Measurements from ENCODE around the gene FIZ1. TPM values are rescaled to one million over a fixed set of nuclear protein-coding genes. Genes with fewer than 3 reads are reported as not detected.

The FIZ1 gene
- total RNA-seq, 2 experiments from 2014 or later, result 6.0 to 17.1 TPM

GRCh38 chr19:55615543-55616394 is 16.5 kb upstream of the FIZ1 start:
- no peak for DNase-seq (ENCODE audit: low spot score)
- H3K4me2 ChIP-seq (ENCODE audit: low read length), result no peak overlapping the region
- H4K20me1 ChIP-seq (ENCODE audit: insufficient read depth, low read length), result no peaks in the 10 kb centered on the region
- no peaks in the 10 kb centered on the region for H3K9me3 ChIP-seq (ENCODE audit: low read length)
- H3K9me2 ChIP-seq (ENCODE audit: insufficient read depth, low read length), result no peaks in the 10 kb centered on the region
- intact Hi-C loops (cut with micrococcal nuclease; ENCODE audit: unreplicated experiment), result no loop called here
- no peaks in the 10 kb centered on the region for H3K4me1 ChIP-seq (ENCODE audit: insufficient read depth, low read length, poor library complexity, severe bottlenecking)
- no peak overlapping the region for H3K4me3 ChIP-seq (ENCODE audit: low read depth, low read length, poor library complexity, severe bottlenecking)
- BruUV-seq (replicated peaks), result no TSS peak
- no peak overlapping the region for H3K27ac ChIP-seq (ENCODE audit: low read depth, low read length, poor library complexity, severe bottlenecking)
- ChIA-PET CTCF (ENCODE audit: unreplicated experiment) (no interaction called here), POLR2A (no interaction called here)
- H2AFZ ChIP-seq (ENCODE audit: low read length), result no peak overlapping the region
- peaks cover 40% of the 10 kb centered on the region for H3K36me3 ChIP-seq (ENCODE audit: insufficient read depth, low read length)
- TF ChIP-seq CTCF (conservative IDR thresholded peaks at IDR 0.05; ENCODE audit: low read length) (no peak), EZH2phosphoT487 (IDR thresholded peaks at IDR 0.05; ENCODE audit: borderline replicate concordance, low read depth, low read length) (no peak)
- H3K79me2 ChIP-seq (ENCODE audit: insufficient read depth, low read depth, low read length), result no peaks in the 10 kb centered on the region

GRCh38 chr19:55614711-55615542 is 15.6 kb upstream of the FIZ1 start:
- H3K27ac ChIP-seq (ENCODE audit: low read depth, low read length, poor library complexity, severe bottlenecking), result no peak overlapping the region
- DNase-seq (ENCODE audit: low spot score), result no peak
- no peaks in the 10 kb centered on the region for H3K9me3 ChIP-seq (ENCODE audit: low read length)
- H3K4me2 ChIP-seq (ENCODE audit: low read length), result no peak overlapping the region
- H4K20me1 ChIP-seq (ENCODE audit: insufficient read depth, low read length), result no peaks in the 10 kb centered on the region
- no TSS peak for BruUV-seq (replicated peaks)
- H2AFZ ChIP-seq (ENCODE audit: low read length), result no peak overlapping the region
- TF ChIP-seq CTCF (conservative IDR thresholded peaks at IDR 0.05; ENCODE audit: low read length) (no peak), EZH2phosphoT487 (IDR thresholded peaks at IDR 0.05; ENCODE audit: borderline replicate concordance, low read depth, low read length) (no peak)
- POLR2A ChIA-PET, result no interaction called here
- H3K9me2 ChIP-seq (ENCODE audit: insufficient read depth, low read length), result no peaks in the 10 kb centered on the region
- H3K79me2 ChIP-seq (ENCODE audit: insufficient read depth, low read depth, low read length), result no peaks in the 10 kb centered on the region
- peaks cover 39% of the 10 kb centered on the region for H3K36me3 ChIP-seq (ENCODE audit: insufficient read depth, low read length)
- CTCF ChIA-PET (ENCODE audit: unreplicated experiment), result no interaction called here
- intact Hi-C loops (cut with micrococcal nuclease; ENCODE audit: unreplicated experiment), result no loop called here
- no peaks in the 10 kb centered on the region for H3K4me1 ChIP-seq (ENCODE audit: insufficient read depth, low read length, poor library complexity, severe bottlenecking)
- no peak overlapping the region for H3K4me3 ChIP-seq (ENCODE audit: low read depth, low read length, poor library complexity, severe bottlenecking)
